ENCODE results near the gene HCFC1R1. TPM values are rescaled to one million over a fixed set of nuclear protein-coding genes. Genes with fewer than 3 reads are reported as not detected.
A peak's percentile ranks its signal among the peaks of the same experiment; 100 is the strongest.

HCFC1R1 gene
- total RNA-seq, 2 donors from 2014 or later = 40.9 to 47.3 TPM

- DNase-seq (ENCODE audit: low spot score in 2 of 2) = no peak
- ATAC-seq = no peak
- Mint-ChIP-seq H3K9me3 (no peaks in the 10 kb centered on the region), H3K36me3 (no peaks in the 10 kb centered on the region), H3K27ac (no peak overlapping the region)
Measured at GRCh38 chr16:3001316-3001715, 22.4 kb downstream of the HCFC1R1 start.

DNA sequence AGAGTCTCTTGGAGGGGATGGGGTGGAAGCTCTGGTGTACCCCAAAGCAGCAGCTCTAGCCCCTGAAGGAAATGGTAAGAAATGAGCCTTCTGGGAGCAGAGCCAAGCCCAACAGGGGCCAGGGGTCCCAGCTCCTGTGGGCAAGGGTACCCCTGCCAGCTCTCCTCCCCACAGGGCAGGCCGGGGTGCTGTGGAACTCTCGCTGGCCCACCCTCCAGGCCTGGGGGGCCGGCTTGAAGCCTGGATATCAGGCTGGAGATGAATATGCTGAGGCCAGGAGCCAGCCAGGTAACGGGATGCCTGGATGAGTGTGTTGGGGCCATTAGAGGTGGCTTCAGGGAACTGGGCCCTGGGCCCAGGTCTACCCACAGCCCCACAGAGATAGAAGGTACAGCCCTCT, 23.2 kb downstream of the HCFC1R1 start:
- ATAC-seq (no peak), DNase-seq (ENCODE audit: low spot score in 2 of 2) (no peak)
- Mint-ChIP-seq H3K36me3 (no peaks in the 10 kb centered on the region), H3K27ac (no peak overlapping the region), H3K9me3 (no peaks in the 10 kb centered on the region)

GRCh38 chr16:2999929-3000328, 23.8 kb downstream of the HCFC1R1 start:
- DNase-seq (ENCODE audit: low spot score in 2 of 2) (no peak), ATAC-seq (no peak)
- Mint-ChIP-seq H3K9me3 (no peaks in the 10 kb centered on the region), H3K36me3 (no peaks in the 10 kb centered on the region), H3K27ac (no peak overlapping the region)

DNA sequence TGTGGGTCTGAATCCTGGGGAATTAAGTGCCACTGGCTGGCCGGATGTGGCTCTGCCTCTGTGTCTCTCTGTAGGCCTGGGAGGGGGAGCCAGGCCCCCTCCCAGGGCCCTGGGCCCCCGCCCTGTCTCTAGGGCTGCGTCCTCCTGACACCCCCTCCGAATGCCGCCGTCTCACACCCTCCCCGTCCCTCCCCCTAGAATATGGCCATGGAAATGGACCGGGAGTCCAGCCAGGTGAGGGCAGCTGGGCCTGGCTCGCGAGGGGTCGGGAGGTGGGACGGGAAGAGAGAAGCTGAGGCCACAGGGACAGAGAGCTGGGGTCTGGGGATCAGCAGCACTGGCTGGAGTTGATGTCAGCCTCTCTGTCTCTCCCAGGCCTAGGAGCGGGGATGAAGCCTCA, 27.4 kb downstream of the HCFC1R1 start:
- DNase-seq (ENCODE audit: low spot score in 2 of 2) = no peak
- no peaks in the 10 kb centered on the region for H3K36me3 Mint-ChIP-seq
- H3K27ac Mint-ChIP-seq = no peak overlapping the region
- no peaks in the 10 kb centered on the region for H3K9me3 Mint-ChIP-seq
- no peak for ATAC-seq

- H3K9me3 Mint-ChIP-seq = no peaks in the 10 kb centered on the region
- no peaks in the 10 kb centered on the region for H3K36me3 Mint-ChIP-seq
- DNase-seq (ENCODE audit: low spot score in 2 of 2) = no peak
- no peak for ATAC-seq
- no peak overlapping the region for H3K27ac Mint-ChIP-seq
Measured at GRCh38 chr16:2992383-2993081, 31.2 kb downstream of the HCFC1R1 start.

- H3K9me3 Mint-ChIP-seq = no peaks in the 10 kb centered on the region
- no peaks in the 10 kb centered on the region for H3K36me3 Mint-ChIP-seq
- ATAC-seq (no peak), DNase-seq (ENCODE audit: low spot score in 2 of 2) (no peak)
- H3K27ac Mint-ChIP-seq = no peak overlapping the region
Measured at GRCh38 chr16:2991566-2992261, 32.0 kb downstream of the HCFC1R1 start.

- H3K9me3 Mint-ChIP-seq = no peaks in the 10 kb centered on the region
- no peaks in the 10 kb centered on the region for H3K36me3 Mint-ChIP-seq
- ATAC-seq (no peak), DNase-seq (ENCODE audit: low spot score in 2 of 2) (no peak)
- no peak overlapping the region for H3K27ac Mint-ChIP-seq
Measured at GRCh38 chr16:2990891-2991290, 32.9 kb downstream of the HCFC1R1 start.

- Mint-ChIP-seq H3K27ac (no peak overlapping the region), H3K36me3 (no peaks in the 10 kb centered on the region), H3K9me3 (no peaks in the 10 kb centered on the region)
- DNase-seq (ENCODE audit: low spot score in 2 of 2) (no peak), ATAC-seq (no peak)
Measured at GRCh38 chr16:2988590-2989099, 35.1 kb downstream of the HCFC1R1 start.

DNA sequence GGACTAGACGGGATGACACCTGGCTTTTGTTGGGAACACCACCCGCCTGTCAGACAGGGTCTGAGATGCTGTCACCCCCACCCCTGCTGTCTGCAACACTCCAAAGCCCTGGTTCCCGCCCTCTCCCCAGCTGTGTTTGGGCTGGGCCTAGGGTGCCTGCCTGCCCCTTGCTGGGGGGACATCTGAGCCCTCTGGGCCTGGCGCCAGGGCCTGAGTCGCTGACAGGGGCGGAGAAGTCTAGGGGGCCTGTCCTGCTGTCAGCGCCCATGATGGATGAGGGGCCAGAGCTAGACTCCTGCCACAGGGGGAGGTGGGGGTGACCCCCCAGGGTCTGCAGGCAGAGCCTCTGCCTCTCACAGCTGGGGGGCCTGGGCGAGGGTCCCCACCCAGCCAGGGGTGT, 35.9 kb downstream of the HCFC1R1 start:
- no peak for DNase-seq (ENCODE audit: low spot score in 2 of 2)
- Mint-ChIP-seq H3K27ac (no peak overlapping the region), H3K9me3 (no peaks in the 10 kb centered on the region), H3K36me3 (no peaks in the 10 kb centered on the region)
- no peak for ATAC-seq

GRCh38 chr16:2987286-2987685, 36.5 kb downstream of the HCFC1R1 start:
- H3K9me3 Mint-ChIP-seq = no peaks in the 10 kb centered on the region
- DNase-seq (ENCODE audit: low spot score in 2 of 2) = no peak
- no peak overlapping the region for H3K27ac Mint-ChIP-seq
- no peak for ATAC-seq
- H3K36me3 Mint-ChIP-seq = no peaks in the 10 kb centered on the region

DNA sequence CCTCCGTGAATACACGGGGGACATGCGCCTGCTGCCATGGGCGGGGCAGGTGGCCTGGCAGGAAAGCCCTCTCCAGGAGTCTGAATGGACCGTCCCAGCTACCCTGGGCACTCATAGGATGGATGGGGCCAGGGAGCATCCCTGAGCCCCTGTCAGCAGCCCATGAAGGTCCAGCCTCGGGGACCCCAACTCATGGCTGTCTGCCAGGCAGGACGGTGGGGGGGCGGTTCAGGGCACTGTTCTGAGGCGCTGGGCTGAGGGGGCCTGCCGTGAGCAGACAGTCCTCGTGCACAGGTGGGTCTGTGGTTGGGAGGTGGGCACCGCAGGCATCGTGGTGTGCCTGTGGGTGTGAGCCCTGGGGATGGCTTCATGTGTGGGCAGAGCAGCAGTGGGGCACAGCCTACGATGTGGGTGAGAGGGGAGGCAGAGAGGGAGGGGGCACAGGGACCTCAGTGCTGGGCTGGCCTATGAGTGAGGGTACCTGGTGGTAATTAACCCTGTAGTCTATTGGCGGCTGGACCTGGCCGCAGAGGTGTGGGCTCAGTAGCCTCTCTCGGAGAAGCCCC, 37.0 kb downstream of the HCFC1R1 start:
- ATAC-seq = no peak

GRCh38 chr16:2985893-2986355, 37.8 kb downstream of the HCFC1R1 start:
- no peaks in the 10 kb centered on the region for H3K36me3 Mint-ChIP-seq
- no peaks in the 10 kb centered on the region for H3K9me3 Mint-ChIP-seq
- ATAC-seq (no peak), DNase-seq (ENCODE audit: low spot score in 2 of 2) (no peak)
- no peak overlapping the region for H3K27ac Mint-ChIP-seq

More for the DNA sequence above, 37.0 kb downstream of the HCFC1R1 start:
- Mint-ChIP-seq H3K9me3 (no peaks in the 10 kb centered on the region), H3K36me3 (no peaks in the 10 kb centered on the region), H3K27ac (no peak overlapping the region)
- no peak for DNase-seq (ENCODE audit: low spot score in 2 of 2)

DNA sequence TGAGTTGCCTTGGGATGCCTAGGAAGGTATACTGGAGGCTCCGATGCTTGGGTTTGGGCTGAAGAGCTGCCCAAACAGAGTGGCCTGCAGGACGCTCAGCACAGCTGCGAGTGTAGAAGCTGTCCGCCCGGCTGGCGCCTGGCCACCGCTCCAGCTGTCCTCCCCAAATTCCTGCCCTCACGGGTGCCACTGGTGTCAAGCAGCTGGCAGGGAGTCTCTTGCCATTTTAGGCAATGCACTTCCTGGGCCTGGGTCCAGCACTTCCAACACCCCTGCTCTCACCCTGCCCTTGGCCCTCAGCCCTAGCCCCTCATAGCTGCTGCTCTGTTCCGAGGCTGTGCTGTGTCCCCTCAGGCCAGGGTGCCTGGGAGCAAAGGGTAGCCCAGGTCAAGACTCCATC, 38.3 kb downstream of the HCFC1R1 start:
- no peak overlapping the region for H3K27ac Mint-ChIP-seq
- DNase-seq (ENCODE audit: low spot score in 2 of 2) (no peak), ATAC-seq (no peak)
- no peaks in the 10 kb centered on the region for H3K9me3 Mint-ChIP-seq
- no peaks in the 10 kb centered on the region for H3K36me3 Mint-ChIP-seq

DNA sequence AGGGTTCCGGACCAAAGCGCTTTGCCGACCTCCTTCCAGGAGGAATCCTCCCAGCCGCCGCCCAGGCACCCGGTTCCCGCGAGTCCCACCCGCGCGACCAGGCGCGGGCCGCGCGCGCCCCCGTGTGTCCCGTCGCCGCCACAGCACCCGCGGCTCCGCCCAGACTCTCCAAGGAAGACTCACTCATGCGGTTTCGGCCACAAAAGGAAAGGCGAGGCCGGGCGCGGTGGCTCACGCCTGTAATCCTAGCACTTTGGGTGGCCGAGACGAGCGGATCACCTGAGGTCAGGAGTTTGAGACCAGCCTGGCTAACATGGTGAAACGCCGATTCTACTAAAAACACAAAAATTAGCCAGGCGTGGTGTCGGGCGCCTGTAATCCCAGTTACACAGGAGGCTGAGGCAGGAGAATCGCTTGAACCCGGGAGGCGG, 40.0 kb downstream of the HCFC1R1 start:
- H3K9me3 Mint-ChIP-seq = no peaks in the 10 kb centered on the region
- ATAC-seq (peak; percentile 62 to 68), DNase-seq (ENCODE audit: low spot score in 2 of 2) (peak; percentile 75 to 84)
- no peak overlapping the region for H3K27ac Mint-ChIP-seq
- peaks cover 6 to 7% of the 10 kb centered on the region in 2 donors for H3K36me3 Mint-ChIP-seq

- H3K36me3 Mint-ChIP-seq = peaks cover 12 to 13% of the 10 kb centered on the region in 2 donors
- ATAC-seq (no peak), DNase-seq (ENCODE audit: low spot score in 2 of 2) (no peak)
- H3K27ac Mint-ChIP-seq = no peak overlapping the region
- H3K9me3 Mint-ChIP-seq = no peaks in the 10 kb centered on the region
Measured at GRCh38 chr16:2982402-2982801, 41.3 kb downstream of the HCFC1R1 start.

GRCh38 chr16:2981899-2982250, 41.9 kb downstream of the HCFC1R1 start:
- peaks cover 12 to 13% of the 10 kb centered on the region in 2 donors for H3K36me3 Mint-ChIP-seq
- no peaks in the 10 kb centered on the region for H3K9me3 Mint-ChIP-seq
- ATAC-seq = no peak
- no peak for DNase-seq (ENCODE audit: low spot score in 2 of 2)
- H3K27ac Mint-ChIP-seq = peak overlapping the region in 1 of 2 donors; percentile 26

DNA sequence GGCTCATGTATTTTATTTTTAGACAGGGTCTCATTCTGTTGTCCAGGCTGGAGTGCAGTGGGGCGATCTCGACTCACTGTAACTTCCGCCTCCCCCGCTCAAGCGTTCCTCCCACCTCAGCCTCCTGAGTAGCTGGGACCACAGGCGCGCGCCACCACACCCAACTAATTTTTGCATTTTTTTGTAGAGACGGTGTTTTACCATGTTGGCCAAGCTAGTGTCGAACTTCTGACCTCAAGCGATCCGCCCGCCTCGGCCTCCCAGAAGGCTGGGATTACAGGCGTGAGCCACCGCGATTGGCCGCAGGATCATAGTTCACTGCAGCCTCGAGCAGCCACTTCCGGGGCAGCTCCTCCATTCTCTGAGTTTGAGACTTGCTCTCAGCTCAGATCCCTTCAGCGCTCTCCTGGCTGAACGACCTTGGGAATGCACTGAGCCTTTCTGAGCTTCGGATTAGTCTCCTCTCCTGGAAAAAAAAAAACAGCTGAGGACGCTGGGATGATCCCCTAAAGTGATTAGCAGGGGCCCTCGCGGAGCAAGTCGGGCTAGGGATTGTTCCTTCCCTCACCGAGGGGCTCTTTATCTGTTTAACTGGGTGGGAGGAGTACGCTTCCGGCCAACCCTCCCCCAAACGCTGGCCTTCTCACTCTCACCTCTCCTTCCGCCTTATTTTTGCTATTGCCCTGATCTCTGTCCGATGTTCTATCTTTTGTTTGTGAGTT, 42.4 kb downstream of the HCFC1R1 start:
- no peak for DNase-seq (ENCODE audit: low spot score in 2 of 2)
- Mint-ChIP-seq H3K27ac (peak overlapping the region; percentile 86 to 89), H3K36me3 (peaks cover 12 to 13% of the 10 kb centered on the region in 2 donors), H3K9me3 (no peaks in the 10 kb centered on the region)
- ATAC-seq = no peak

All from activated naive CD4-positive, alpha-beta T cell treated with anti-CD3 and anti-CD28 coated beads, Interleukin-2, amount 50 U/mL, for 72 hours (primary cell).